RPMI8226 (cell line): ENCODE data around the gene SHISAL1.
"Not testable (repeated sequence)": the region's sequence is repeated elsewhere in the genome, so short reads cannot be mapped to it uniquely, and the experiment has no call there.

Experiments used
- DNase-seq: peaks from one replicate; pipeline ENCODE4 v3.0.0-alpha.2; 2015

The SHISAL1 gene

GRCh38 chr22:44256556-44257485, 55.9 kb downstream of the SHISAL1 start:
- no peak for DNase-seq

GRCh38 chr22:44256085-44256484, 56.7 kb downstream of the SHISAL1 start:
- DNase-seq: no peak

GRCh38 chr22:44254811-44255210, 57.9 kb downstream of the SHISAL1 start:
- DNase-seq: no peak

GRCh38 chr22:44249376-44250147, 63.2 kb downstream of the SHISAL1 start:
- no peak for DNase-seq

- no peak for DNase-seq
Observed at GRCh38 chr22:44248926-44249325, 63.8 kb downstream of the SHISAL1 start.

GRCh38 chr22:44247923-44248892, 64.5 kb downstream of the SHISAL1 start:
- no peak for DNase-seq

GRCh38 chr22:44247346-44247745, 65.4 kb downstream of the SHISAL1 start:
- no peak for DNase-seq

- peak; percentile 47 for DNase-seq
Observed at GRCh38 chr22:44246615-44247326, 66.0 kb downstream of the SHISAL1 start.

- DNase-seq: no peak
Observed at GRCh38 chr22:44245867-44246266, 66.9 kb downstream of the SHISAL1 start.

- DNase-seq: no peak
Observed at GRCh38 chr22:44245438-44245837, 67.3 kb downstream of the SHISAL1 start.

GRCh38 chr22:44244265-44244822, 68.4 kb downstream of the SHISAL1 start:
- DNase-seq: no peak

GRCh38 chr22:44243761-44244160, 69.0 kb downstream of the SHISAL1 start:
- no peak for DNase-seq

GRCh38 chr22:44242946-44243724, 69.6 kb downstream of the SHISAL1 start:
- DNase-seq: no peak

- DNase-seq: not testable (repeated sequence)
Observed at GRCh38 chr22:44241121-44241520, 71.6 kb downstream of the SHISAL1 start.

- no peak for DNase-seq
Observed at GRCh38 chr22:44237290-44237689, 75.5 kb downstream of the SHISAL1 start.

- DNase-seq: not testable (repeated sequence)
Observed at GRCh38 chr22:44234372-44234771, 78.4 kb downstream of the SHISAL1 start.

- no peak for DNase-seq
Observed at GRCh38 chr22:44231233-44231632, 81.5 kb downstream of the SHISAL1 start.

GRCh38 chr22:44229809-44230208, 82.9 kb downstream of the SHISAL1 start:
- no peak for DNase-seq

GRCh38 chr22:44229331-44229730, 83.4 kb downstream of the SHISAL1 start:
- no peak for DNase-seq

GRCh38 chr22:44225812-44226211, 86.9 kb downstream of the SHISAL1 start:
- no peak for DNase-seq
